NCI-H1417 treated with DMSO at 0.1 percent for 48 hours (cell line): ENCODE results near the gene MYH11.
"Not testable (repeated sequence)": the region's sequence is repeated elsewhere in the genome, so short reads cannot be mapped to it uniquely, and the experiment has no call there.

ENCODE experiments used
- DNase-seq: peaks from one replicate; lab custom pipeline; 2025; lab: John Stamatoyannopoulos, UW

Gene MYH11

GRCh38 chr16:15839204-15839603 lies 17.6 kb downstream of the MYH11 start:
- not testable (repeated sequence) for DNase-seq

GRCh38 chr16:15837761-15838160 lies 19.1 kb downstream of the MYH11 start:
- no peak for DNase-seq

- no peak for DNase-seq
Observed at GRCh38 chr16:15836965-15837611, 19.7 kb downstream of the MYH11 start.

- no peak for DNase-seq
Observed at GRCh38 chr16:15836074-15836473, 20.8 kb downstream of the MYH11 start.

- no peak for DNase-seq
Observed at GRCh38 chr16:15835136-15835878, 21.5 kb downstream of the MYH11 start.

GRCh38 chr16:15834502-15834901 lies 22.3 kb downstream of the MYH11 start:
- DNase-seq = no peak

GRCh38 chr16:15833541-15833940 lies 23.3 kb downstream of the MYH11 start:
- no peak for DNase-seq

GRCh38 chr16:15832241-15832640 lies 24.6 kb downstream of the MYH11 start:
- DNase-seq = no peak

- DNase-seq = no peak
Observed at GRCh38 chr16:15830832-15831451, 25.9 kb downstream of the MYH11 start.

- no peak for DNase-seq
Observed at GRCh38 chr16:15829460-15829859, 27.4 kb downstream of the MYH11 start.

GRCh38 chr16:15827709-15828343 lies 29.0 kb downstream of the MYH11 start:
- no peak for DNase-seq

- DNase-seq = no peak
Observed at GRCh38 chr16:15827299-15827698, 29.5 kb downstream of the MYH11 start.

- no peak for DNase-seq
Observed at GRCh38 chr16:15825750-15826305, 31.0 kb downstream of the MYH11 start.

- no peak for DNase-seq
Observed at GRCh38 chr16:15822957-15823356, 33.9 kb downstream of the MYH11 start.

GRCh38 chr16:15820837-15821236 lies 36.0 kb downstream of the MYH11 start:
- no peak for DNase-seq

GRCh38 chr16:15819046-15819445 lies 37.8 kb downstream of the MYH11 start:
- no peak for DNase-seq

- DNase-seq = no peak
Observed at GRCh38 chr16:15817446-15817845, 39.4 kb downstream of the MYH11 start.

GRCh38 chr16:15816228-15816627 lies 40.6 kb downstream of the MYH11 start:
- no peak for DNase-seq

- DNase-seq = not testable (repeated sequence)
Observed at GRCh38 chr16:15812401-15812750, 44.5 kb downstream of the MYH11 start.

- no peak for DNase-seq
Observed at GRCh38 chr16:15811481-15812400, 45.1 kb downstream of the MYH11 start.

GRCh38 chr16:15810949-15811348 lies 45.9 kb downstream of the MYH11 start:
- DNase-seq = no peak
